Stimulated activated CD4-positive, alpha-beta T cell treated with anti-CD3 and anti-CD28 coated beads, TNF-alpha, amount 100 ng/mL, for 24 hours (primary cell): ENCODE measurements around the gene SEMA6D.

ENCODE experiments used
- DNase-seq, 3 experiments: peaks; one replicate each; pipeline ENCODE4 v3.0.0-alpha.2; 2020; ENCODE audit warnings: low read depth in 3 of 3

The SEMA6D gene, protein sequence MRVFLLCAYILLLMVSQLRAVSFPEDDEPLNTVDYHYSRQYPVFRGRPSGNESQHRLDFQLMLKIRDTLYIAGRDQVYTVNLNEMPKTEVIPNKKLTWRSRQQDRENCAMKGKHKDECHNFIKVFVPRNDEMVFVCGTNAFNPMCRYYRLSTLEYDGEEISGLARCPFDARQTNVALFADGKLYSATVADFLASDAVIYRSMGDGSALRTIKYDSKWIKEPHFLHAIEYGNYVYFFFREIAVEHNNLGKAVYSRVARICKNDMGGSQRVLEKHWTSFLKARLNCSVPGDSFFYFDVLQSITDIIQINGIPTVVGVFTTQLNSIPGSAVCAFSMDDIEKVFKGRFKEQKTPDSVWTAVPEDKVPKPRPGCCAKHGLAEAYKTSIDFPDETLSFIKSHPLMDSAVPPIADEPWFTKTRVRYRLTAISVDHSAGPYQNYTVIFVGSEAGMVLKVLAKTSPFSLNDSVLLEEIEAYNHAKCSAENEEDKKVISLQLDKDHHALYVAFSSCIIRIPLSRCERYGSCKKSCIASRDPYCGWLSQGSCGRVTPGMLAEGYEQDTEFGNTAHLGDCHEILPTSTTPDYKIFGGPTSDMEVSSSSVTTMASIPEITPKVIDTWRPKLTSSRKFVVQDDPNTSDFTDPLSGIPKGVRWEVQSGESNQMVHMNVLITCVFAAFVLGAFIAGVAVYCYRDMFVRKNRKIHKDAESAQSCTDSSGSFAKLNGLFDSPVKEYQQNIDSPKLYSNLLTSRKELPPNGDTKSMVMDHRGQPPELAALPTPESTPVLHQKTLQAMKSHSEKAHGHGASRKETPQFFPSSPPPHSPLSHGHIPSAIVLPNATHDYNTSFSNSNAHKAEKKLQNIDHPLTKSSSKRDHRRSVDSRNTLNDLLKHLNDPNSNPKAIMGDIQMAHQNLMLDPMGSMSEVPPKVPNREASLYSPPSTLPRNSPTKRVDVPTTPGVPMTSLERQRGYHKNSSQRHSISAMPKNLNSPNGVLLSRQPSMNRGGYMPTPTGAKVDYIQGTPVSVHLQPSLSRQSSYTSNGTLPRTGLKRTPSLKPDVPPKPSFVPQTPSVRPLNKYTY

DNA sequence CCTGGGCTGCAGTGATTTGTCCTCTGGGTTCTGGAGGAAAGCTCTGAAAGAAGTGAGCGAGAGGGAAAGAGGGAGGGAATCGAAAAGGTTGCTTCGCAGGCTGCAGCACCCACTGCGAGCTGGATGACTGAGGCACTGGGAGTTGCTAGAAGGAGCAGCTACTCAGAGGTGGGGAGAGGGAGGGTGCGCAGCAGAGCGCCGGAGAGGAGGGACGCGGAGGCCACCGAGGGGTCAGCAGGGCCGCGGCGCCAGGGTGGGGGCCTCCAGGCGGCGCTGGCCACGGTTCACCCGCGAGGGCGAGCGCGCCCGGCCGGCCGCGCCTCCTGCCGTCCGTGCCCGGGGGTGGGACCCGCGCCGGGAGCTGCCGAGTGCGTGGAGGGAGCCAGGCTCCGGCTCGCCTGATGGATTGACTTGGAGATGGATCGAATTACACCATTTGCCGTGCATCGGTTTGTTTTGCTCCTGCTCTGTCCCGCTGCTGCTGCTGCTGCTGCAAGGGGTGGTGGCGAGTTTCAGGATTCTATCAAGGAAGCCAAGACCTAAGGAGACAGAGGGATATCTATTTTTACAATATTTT lies at the start of gene SEMA6D:
Gene SEMA6D (plus strand): TSS at position 470 of the 577 bp plus-strand sequence. CDS start 42,294 bp downstream, outside the sequence.
- DNase-seq = no peak

DNA sequence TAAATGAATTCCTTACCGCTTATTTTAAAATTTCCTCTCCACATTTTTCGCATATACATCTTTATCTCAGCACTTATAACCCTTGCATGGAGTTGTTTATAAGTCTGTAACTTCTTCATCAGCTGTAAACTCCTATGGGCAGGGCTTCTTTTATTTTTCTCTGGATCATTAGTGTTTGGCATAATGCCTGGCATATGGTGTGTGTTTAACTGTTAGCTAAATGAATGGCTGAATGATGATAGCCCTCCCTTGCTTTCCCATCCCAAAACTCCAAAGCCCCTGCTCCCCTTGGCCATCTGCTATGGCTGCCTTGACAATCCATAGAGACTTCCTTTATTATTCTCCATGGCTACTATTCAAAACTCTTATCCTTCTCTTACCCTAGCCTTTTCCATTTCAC lies 48.1 kb upstream of the SEMA6D start:
- no peak for DNase-seq

DNA sequence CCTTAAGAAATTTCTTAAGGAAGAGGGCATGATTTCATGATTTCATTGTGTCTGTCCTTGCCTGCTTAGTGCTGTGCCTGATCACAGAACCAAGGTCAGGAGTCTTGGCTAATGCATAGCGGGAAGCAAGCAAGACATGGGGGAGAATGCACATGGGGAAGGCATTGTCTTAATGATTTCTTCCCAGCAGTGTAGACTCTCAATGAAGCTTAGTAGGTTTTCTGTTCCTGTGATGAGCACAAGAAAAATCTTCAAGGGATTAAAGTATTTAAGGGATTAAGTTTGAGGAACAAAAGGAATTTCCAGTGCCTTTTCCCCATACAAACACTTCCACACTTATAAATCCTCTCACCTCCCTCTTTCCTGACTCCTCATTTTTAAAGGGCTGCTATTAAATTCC lies 46.9 kb upstream of the SEMA6D start:
- no peak for DNase-seq

DNA sequence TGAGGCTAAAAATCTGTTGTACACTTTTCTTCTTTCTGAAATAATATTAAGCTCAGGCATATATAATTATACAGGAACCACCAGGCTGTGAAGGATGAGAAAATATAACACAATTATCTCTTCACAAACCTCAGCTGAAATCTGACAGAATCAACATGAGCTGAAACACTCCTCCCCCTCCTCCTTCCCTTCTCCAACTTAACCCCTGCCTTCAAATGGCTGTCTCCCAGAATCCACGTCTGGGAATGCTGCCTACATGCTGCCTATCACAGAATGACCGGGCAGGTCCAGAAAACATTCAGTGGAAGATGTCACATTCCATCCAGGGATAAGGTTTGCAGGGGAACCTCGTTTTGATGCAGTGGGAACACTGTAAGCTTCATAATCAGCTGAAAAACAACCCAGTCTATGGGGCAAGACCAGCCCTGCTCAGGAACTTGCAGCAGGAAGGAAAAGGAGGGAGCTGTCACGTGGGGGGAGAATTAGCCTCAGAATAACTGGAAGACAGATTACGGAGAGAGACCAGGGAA lies 44.0 kb upstream of the SEMA6D start:
- DNase-seq = no peak

DNA sequence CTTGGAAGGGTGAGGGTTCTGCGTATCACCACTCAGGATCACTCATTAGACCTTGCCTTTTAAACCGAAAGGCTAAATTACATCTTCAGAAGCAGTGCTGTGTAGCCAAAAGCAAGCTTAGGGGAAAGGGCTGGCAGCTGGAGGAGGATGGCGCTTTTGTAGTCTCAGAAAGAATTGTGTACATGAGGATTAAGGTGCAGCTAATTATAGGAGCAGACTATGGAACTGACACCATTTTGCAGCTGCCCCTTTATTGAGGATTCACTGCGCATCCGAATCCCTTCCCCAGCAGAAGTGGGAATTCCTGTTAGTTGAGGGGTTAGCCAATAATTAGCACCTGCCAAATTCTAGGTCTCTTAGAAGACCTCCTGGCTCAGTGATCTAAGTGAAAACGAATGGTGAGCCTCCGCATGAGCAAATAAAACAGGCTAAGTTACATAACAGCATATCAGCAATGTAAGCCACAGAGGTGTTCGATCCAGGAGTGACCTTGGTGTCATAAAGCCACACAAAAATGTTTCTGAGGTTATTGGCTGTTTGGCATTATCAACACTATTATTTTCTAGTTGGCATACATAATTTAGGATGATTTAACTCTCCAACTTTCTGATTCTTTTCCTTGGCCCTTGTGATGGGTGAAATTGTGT lies 42.6 kb upstream of the SEMA6D start:
- no peak for DNase-seq

DNA sequence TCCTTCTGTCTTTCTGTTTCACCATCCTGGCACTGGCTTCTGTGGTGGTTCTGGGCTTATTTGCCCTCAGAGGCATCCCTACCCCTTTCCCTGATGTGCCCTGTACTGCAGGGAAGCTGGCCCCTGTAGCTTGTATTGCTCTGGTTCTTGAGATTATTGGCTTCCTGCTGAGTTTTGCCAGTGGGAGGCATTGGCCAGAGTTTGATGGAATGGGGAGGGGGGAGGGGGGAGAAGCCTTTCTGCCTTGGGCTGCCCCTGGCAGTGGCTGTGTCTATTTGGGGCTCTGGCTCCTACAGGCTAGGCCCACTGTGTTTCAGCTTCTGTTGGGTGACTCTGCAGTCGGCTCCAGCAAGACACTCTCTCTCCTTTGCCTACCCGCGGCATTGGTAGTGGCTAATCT lies 41.6 kb upstream of the SEMA6D start:
- DNase-seq = no peak

DNA sequence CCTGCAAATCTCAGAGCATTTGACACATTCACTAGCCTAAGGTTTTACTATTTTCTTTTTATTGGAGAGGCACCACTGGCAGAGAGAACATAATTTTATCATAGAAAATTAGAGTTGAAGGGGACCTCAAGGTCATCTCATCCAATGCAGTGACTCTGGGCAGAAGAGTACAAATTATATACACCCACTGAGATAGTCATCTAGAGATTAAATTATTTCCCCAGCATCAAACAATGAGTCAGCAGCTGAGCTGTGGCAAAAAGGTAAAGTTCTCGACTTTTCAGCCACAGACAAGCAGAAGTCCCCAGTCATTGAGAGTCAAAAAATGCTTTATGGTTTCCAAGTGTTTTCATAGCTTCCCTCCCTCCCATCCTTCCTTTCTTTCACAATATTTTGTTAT lies 39.3 kb upstream of the SEMA6D start:
- no peak for DNase-seq

DNA sequence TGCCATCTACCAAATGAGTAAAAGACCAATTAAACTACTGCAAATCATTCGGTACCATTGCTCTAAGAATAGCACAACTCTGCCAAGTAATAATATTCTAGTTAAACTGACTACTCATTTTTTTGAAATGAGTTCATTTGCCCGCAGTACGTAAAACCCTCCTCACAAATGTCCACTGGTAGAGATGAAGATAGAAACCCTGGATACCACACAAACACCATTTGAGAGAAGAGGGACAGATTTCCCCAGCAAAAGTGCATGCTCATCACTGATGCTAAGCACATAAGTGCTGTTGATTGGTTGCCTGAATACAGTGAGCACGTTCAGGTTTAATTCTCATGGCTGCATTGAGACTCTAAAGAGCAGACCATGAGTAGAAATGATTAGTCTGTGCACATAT lies 34.6 kb upstream of the SEMA6D start:
- no peak for DNase-seq

DNA sequence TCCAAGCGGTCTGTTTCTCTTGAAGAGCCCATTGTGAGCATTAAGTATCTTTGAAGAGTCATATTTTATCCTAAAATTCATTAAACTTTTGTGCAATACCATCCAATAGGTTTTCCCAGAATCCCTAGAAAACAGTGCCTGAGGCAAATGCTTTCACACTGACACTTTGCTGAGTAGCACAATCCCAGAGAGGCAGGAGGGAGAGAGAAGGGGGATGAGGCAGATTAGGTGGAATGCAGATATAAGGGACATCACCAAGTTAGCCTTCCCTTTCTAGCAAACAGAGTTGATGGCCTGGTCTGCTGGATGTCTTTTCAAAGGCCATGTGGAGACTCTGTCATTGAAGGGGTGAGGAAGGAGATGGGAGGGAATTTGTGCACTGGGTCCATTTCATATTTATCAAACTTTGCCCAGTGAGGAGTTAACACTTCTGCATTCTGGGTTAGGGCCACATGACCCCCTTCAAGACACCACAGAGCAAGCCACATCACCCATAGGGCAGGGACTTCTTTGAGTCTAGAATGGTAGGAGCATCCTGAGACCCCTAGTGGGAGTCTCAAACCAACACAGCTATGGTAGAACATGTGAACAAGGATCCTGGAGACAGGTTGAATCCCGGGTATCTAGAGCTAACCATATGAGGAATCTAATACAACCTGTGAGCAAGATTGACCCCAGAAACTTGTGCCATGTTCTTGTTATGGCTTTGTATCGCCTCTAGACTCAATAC lies 32.0 kb upstream of the SEMA6D start:
- DNase-seq = no peak

DNA sequence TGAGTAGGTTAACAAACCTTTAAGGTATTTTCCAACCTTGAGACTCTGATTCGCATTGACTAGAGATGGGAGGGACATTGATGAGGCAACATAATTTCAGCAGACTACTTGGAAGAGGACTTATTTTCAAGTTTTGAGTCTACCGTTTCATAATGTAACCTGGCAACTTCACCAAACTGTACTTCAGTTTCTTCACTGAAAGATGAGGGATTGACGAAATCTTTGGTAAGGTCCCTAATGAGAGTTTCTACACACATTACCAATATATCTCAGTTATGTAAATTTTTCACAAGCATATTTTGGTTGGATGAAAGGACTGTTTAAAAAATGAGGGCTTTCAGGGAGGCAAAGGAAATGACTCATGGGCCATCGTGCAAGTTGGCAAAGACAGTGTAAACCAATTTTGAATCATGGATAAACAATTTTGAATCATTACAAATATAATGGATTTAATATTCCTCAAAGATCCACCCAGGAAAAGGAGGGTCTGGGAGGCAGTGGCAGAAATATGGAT lies 28.7 kb upstream of the SEMA6D start:
- DNase-seq = no peak

DNA sequence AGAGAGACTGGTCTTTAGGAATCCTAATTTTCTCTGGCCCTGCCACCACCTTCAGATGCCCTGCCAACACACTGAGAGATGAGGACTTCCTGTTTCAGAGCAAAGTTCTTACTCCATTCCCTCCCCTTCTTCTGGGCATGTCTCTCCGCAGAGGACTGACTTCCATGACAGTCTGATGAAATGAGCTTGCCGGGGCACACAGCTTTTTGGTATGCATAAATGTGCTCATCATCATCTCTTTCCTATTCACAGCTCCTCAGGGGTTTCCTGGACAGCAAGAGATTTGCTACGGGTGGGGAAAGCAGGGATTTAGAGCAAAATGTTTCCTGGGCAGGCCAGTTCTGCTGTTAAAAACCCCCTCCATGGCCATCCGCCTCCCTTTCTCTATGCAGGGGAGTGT lies 27.6 kb upstream of the SEMA6D start:
- no peak for DNase-seq

DNA sequence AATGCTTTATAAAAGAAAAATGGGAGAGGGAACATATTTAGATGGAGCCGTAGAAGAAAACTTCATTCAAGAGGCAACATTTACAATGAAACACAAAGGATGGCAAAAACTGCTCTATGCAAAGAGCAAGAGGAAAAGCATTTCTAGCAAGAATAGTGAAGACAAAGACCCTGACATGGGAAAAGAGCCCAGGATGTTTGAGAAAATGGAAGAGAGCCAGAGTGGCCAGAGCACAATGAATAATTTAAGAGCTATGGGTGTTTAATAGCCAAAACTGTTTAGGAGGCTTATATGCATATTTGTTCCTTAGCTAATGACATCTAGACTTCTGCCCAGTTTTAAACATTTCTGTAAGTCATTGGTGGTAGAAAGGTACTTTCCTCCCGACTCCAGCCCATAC lies 25.4 kb upstream of the SEMA6D start:
- no peak for DNase-seq

DNA sequence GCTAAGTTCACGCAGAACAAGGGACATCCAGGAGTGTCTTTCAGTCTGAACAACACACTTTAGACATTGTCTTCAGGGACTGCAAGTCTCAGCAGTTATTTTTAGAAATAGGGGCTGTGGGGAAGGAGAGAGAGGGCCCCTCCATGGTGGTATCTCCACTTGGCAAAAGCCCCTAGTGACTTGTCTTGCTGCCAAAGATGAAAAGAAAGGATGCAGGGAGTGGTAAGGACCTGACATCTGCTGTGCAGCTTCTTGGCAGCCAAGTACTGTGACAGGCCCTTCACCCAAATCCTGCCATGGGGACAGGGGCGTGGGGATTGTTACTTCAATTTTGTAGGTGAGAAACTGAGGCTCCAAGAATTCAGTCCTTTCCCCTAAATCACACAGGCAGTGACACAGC lies 21.0 kb upstream of the SEMA6D start:
- DNase-seq = no peak

DNA sequence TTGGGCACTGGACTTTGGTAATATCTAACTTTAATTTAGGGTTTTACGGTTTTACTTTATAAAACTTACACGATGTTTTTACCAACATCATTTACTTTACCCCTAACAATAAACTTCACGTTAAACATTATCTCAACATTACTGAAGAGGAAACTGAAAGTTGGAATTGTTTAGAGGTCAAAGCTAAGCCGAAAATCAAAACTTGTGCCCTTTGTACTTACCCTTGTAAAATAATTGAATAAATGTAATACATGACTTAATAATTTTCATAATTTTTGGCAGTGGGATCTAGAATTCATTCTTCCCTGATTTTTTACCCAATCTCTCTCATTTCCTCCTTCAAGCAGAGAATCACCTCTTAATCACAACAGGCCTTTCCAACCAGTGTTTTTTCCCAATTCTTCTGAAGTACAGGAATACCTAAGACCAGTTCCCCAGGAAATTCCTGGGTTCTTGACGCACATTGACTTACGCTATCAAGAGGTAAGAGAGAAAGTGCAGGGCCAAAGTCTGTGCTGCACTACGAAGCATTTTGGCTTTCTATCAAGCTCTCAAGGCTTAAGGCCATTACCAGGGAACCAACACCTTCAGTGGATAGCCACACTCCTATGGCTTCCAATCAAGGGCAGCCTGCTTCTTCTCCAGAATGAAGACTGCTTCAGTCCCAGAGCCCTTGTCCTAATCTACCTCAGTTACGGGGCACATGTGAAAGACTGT lies 11.9 kb upstream of the SEMA6D start:
- DNase-seq = no peak

DNA sequence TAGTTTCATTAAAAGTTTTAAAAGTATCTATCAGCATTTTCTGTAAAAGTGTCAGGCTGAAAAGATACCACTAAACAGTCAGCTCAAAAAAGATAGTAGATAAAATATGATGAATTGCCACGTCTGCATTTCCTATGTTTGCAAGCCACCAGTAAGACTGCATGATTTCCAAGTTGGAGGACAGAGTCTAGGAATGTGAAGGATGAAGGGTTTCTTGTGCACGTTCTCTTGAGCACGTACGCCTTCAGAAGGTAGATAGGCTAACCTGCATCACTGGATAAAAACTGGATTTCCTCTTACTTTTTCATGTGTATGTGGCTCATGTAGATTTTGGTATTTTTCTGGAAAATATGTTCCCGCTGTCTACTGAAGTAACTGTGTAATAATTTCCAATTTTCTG lies 9.9 kb upstream of the SEMA6D start:
- no peak for DNase-seq

DNA sequence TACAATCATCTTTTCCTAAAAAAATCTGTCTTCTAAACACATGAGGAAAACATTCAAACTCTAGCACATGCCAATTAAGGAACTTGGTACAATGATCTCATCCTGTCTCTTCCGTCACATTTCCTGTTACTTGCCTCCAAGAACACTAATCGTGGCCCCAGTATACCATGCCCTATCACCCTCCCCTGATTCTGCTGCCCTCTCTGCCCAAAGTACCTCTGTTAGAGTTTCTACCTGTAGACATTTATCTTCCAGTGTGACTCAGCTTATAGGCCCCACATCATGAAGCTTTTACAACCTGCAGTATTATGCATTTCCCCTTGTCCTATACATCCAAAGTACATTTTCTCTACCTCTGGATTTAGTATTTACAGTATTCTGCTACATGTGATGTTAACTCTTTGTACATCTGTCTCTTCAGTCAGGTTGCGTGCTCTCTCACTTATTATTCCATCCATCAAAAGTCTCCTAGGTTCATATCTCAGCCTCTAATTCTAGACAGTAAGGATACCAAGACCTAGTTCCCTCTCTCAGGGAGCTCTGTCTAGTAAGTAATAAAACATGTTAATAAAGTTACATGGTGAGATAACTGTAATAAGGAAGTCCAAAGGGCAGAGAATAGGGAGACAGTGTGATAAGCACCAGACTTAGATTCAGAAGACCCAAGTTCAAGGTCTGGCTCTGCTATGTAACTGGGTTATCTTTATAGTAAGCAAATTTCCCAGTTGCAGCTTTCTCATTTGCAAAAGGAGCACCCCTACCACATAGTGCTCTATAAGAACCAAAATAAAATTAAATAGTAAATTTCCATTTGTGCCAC lies 8.9 kb upstream of the SEMA6D start:
- no peak for DNase-seq

DNA sequence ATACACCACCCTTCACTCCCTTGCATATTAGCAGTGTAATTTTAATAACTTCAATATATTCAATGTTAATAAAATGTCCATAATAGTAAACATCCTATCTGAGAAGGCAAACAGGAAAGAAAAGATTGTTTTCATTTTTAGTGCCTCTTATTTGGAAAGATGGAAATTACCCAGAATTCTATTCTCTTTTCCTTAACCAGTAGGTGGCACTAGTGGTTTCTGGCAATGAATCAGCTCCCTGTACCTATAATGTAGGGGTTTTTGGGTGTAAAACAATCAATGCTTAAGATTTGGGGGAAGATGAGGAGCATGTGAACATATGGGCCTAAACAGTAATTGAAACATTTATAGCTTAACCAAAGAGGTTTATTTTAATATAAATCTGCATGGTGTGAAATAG lies 5.7 kb upstream of the SEMA6D start:
- DNase-seq = no peak

DNA sequence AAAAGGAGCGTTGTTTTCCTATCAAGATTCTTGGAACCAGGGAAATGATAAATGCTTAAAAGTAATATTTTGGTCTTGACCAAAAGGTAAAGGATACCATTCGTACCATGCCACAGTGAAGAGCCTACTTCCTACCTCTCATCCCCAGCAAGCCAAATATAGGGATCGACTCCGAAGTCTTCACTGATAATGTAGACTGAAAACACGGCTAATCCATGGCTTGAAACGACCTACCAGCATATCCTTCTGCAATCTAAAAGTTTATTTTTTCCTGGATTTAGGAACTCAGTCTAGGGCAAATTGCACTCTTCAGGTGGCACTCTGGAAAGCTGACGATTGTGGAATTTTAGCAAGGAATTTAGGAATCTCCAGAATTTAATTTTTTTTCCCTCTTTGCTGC lies 1.9 kb upstream of the SEMA6D start:
- no peak for DNase-seq

DNA sequence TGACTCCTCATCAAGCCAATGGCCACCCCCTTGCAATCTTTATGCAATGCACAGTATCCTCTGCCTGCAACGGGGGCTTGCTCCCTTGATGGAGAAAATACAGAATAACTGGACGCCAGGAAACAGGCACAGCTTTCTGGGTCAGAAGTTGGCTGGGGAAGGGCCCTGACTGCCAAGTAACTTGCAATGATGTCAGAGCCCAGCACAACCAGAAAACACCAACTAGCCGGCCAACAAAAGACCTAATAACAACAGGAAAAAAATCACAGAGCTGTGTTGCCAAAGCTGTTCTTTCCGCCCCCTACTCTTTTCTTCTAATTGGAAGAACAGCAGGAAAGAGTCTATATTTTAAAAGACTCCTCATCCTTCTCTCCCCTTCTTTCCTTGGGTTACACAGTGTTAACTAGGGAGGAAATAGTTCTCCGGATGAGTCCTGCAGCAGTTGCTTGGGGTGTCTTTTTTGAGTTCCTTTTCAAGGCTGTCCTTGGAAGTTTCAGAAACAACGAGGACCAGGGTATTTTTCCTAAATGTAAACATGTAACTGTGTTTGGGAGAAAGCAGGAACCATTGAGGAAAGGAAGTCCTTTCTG lies 1.4 kb upstream of the SEMA6D start:
- no peak for DNase-seq
